GM19463 (cell line): ENCODE data around the gene CES2.
"Not testable (repeated sequence)": the region's sequence is repeated elsewhere in the genome, so short reads cannot be mapped to it uniquely, and the experiment has no call there.

Experiments used
- ATAC-seq: cut with Tn5 transposase; IDR thresholded peaks from one replicate; pipeline ENCODE4 v1.9.1; 2021; ENCODE audit warnings: mild to moderate bottlenecking, moderate library complexity; ENCODE audit not compliant: unreplicated experiment

Gene CES2

GRCh38 chr16:66976746-66977145 is 41.4 kb downstream of the CES2 start:
- no peak for ATAC-seq

GRCh38 chr16:66977341-66978113 is 42.2 kb downstream of the CES2 start:
- peak; percentile 82 for ATAC-seq

GRCh38 chr16:66979011-66979717 is 43.8 kb downstream of the CES2 start:
- no peak for ATAC-seq

GRCh38 chr16:66983033-66983432 is 47.7 kb downstream of the CES2 start:
- no peak for ATAC-seq

- no peak for ATAC-seq
Measured at GRCh38 chr16:66984892-66985311, 49.6 kb downstream of the CES2 start.

- no peak for ATAC-seq
Measured at GRCh38 chr16:66986559-66986958, 51.2 kb downstream of the CES2 start.

GRCh38 chr16:66988197-66988788 is 53.0 kb downstream of the CES2 start, which contains the start of gene CES4A:
TSS of gene CES4A (plus strand) at chr16:66988589. CDS start at chr16:66988773, 184 bp downstream.
- no peak for ATAC-seq

- no peak for ATAC-seq
Measured at GRCh38 chr16:66991545-66992077, 56.3 kb downstream of the CES2 start.

- ATAC-seq = not testable (repeated sequence)
Measured at GRCh38 chr16:66993558-66993957, 58.2 kb downstream of the CES2 start.
